Heart left ventricle (tissue), 16 donors: Measurements from ENCODE around the gene ANGPTL8. TPM values are rescaled to one million over a fixed set of nuclear protein-coding genes. Genes with fewer than 3 reads are reported as not detected.
A peak's percentile ranks its signal among the peaks of the same experiment; 100 is the strongest.

ENCODE experiments used
- ATAC-seq, 4 donors: fragments of 200-7000 bp; cut with Tn5 transposase; one replicate each; pipeline ENCODE4 v1.9.1; 2020 to 2022; ENCODE audit warnings: moderate library complexity in 4 of 4, mild to moderate bottlenecking in 3 of 4, moderate number of reproducible peaks in 1 of 4
- DNase-seq, 5 donors: peaks; one replicate each; pipeline ENCODE4 v3.0.0-alpha.2; 2020
- H3K27ac ChIP-seq, 12 donors: fragments of 200-600 bp; sonication (generic) in 4 of 12; one replicate each; pipeline versions ENCODE4 v1.5.0 to v1.8.0; 2016 to 2022; ENCODE audit warnings: mild to moderate bottlenecking in 2 of 12
- H3K27me3 ChIP-seq, 9 donors: fragments of 200-600 bp; sonication (generic) in 2 of 9; one replicate each; pipeline versions ENCODE4 v1.5.1 to v1.8.0; 2016 to 2022; ENCODE audit warnings: mild to moderate bottlenecking in 3 of 9
- H3K36me3 ChIP-seq, 9 donors: fragments of 200-600 bp; sonication (generic) in 2 of 9; one replicate each; pipeline versions ENCODE4 v1.5.0 to v1.8.0; 2018 to 2022; ENCODE audit warnings: mild to moderate bottlenecking in 2 of 9
- H3K4me1 ChIP-seq, 12 donors: fragments of 200-600 bp; sonication (generic) in 4 of 12; one replicate each; pipeline versions ENCODE4 v1.5.0 to v1.8.0; 2016 to 2022; ENCODE audit warnings: mild to moderate bottlenecking in 3 of 12
- H3K4me3 ChIP-seq, 12 donors: fragments of 200-600 bp; sonication (generic) in 4 of 12; one replicate each; pipeline versions ENCODE4 v1.5.0 to v1.8.0; 2017 to 2022; ENCODE audit warnings: mild to moderate bottlenecking in 9 of 12, moderate library complexity in 4 of 12
- H3K9me3 ChIP-seq, 12 donors: fragments of 200-600 bp; sonication (generic) in 4 of 12; one replicate each; pipeline versions ENCODE4 v1.5.0 to v1.8.0; 2016 to 2022; ENCODE audit warnings: mild to moderate bottlenecking in 1 of 12
- POLR2A ChIP-seq, 2 donors: fragments of 450-650 bp; IDR thresholded peaks; one replicate each; pipeline ENCODE4 v1.6.1; 2017; ENCODE audit warnings: antibody characterized with exemption in 2 of 2, mild to moderate bottlenecking in 2 of 2, moderate library complexity in 2 of 2
- WGBS, 4 donors: extraction: QIAGEN DNeasy Blood & Tissue Kit in 2 of 4; methylation state at CpG; one replicate each; pipeline versions ENCODE4 v1.1.5 to v1.1.7; 2013 to 2018; 5-methylcytosine and 5-hydroxymethylcytosine counted together
- intact Hi-C, 10 donors: fragments of 100-400 bp; cut with DNase I; formaldehyde crosslinking; loops; one replicate each; pipeline versions ENCODE4 v1.11.1 to v1.14.2; 2022
- polyA plus RNA-seq, 2 donors: library from polyadenylated mRNA; stranded (reverse); fragments of 200-250 nt; gene quantifications; one replicate each; pipeline ENCODE4 v1.2.3, GENCODE V29; 2013
- total RNA-seq, 9 donors: library from RNA; depleted of rRNA in 2 of 9; stranded (reverse); fragments of >200 nt in 2 of 9; fragmentation: NEBNext Ultra II Directional in 3 of 9; extraction: Animal tissue kit (Norgen Biotek cat#: 25700) in 3 of 9; gene quantifications; one replicate each; pipeline versions ENCODE4 v1.1.0 to v1.2.4, GENCODE V29; 2016 to 2023
- TF ChIP-seq, protein P1 (sequence below), 12 donors: fragments of 200-600 bp; sonication (generic) in 4 of 12; IDR thresholded peaks; one replicate each; pipeline versions ENCODE4 v1.5.0 to v1.8.0; 2018 to 2022; ENCODE audit warnings: antibody characterized with exemption in 12 of 12, mild to moderate bottlenecking in 5 of 12
- donor health status: ischemic (EF 13 %, LVEDD 7.1; RV severe dilation, severe dysfunction).
- donor health status: healthy with polysubstance abuse.
- donor health status: DM: no; HTN: yes; CAD: no.
- donor health status: DM: no; HTN: no; CAD: no.
- donor health status: ischemic (EF 25% LVEDD 6.9; RV normal size, moderate dysfunction).
- donor health status: ischemic (EF 25% LVEDD 5.7; RV mildly dilated, moderate dysfunction).
- donor health status: healthy.
- donor health status: DM: yes; HTN: yes; CAD: no.
- donor health status: ischemic (EF 35%, LVEDD 5.7; RV mildly dilated, moderate dysfunction).
- donor health status: nonischemic (EF 11% LVEDD 7.7; RV severe dilation, severe dysfunction).
- donor health status: DM: yes; HTN: yes; CAD: no.
- donor health status: PGD.
- donor health status: ischemic (EF 29% LVEDD 5.4; RV normal size, mild dysfunction).
- donor health status: nonischemic (EF 23%, LVEDD 6.1; RV moderate dilation, normal function).

Gene ANGPTL8
- total and polyA plus RNA-seq, 11 donors, result 0.61 to 10.2 (median 6.3) TPM; not detected in 8

GRCh38 chr19:11198175-11198534 lies 41.3 kb upstream of the ANGPTL8 start:
- TF ChIP-seq POLR2A (IDR thresholded peaks at IDR 0.05), result no peak
- TF ChIP-seq, protein P1, sequence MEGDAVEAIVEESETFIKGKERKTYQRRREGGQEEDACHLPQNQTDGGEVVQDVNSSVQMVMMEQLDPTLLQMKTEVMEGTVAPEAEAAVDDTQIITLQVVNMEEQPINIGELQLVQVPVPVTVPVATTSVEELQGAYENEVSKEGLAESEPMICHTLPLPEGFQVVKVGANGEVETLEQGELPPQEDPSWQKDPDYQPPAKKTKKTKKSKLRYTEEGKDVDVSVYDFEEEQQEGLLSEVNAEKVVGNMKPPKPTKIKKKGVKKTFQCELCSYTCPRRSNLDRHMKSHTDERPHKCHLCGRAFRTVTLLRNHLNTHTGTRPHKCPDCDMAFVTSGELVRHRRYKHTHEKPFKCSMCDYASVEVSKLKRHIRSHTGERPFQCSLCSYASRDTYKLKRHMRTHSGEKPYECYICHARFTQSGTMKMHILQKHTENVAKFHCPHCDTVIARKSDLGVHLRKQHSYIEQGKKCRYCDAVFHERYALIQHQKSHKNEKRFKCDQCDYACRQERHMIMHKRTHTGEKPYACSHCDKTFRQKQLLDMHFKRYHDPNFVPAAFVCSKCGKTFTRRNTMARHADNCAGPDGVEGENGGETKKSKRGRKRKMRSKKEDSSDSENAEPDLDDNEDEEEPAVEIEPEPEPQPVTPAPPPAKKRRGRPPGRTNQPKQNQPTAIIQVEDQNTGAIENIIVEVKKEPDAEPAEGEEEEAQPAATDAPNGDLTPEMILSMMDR (IDR thresholded peaks at IDR 0.05), result no peak
- H3K4me1 ChIP-seq, result peaks cover 8 to 63% (median 52%) of the 10 kb centered on the region in 12 donors
- WGBS, 4 donors, result 71 to 83% (median 78%) methylated on average over 7 of the region's 7 CpGs
- no peak for DNase-seq
- peak overlapping the region; percentile 81 to 100 (median 94) for H3K27ac ChIP-seq
- ATAC-seq, result no peak
- peak overlapping the region in 8 of 12 donors; percentile 70 to 96 (median 80) for H3K4me3 ChIP-seq
- peaks cover 0 to 58% (median 45%) of the 10 kb centered on the region in 9 donors for H3K36me3 ChIP-seq
- no peaks in the 10 kb centered on the region for H3K9me3 ChIP-seq
- intact Hi-C loops, result loop anchor here in 3 of 10 donors (5.0 kb wide), 1 partner anchor 41 kb away; the partner anchor contains the start of gene SPC24 (in 3 of the 3)
- H3K27me3 ChIP-seq, result peaks cover 0 to 6% (median 0%) of the 10 kb centered on the region in 9 donors

- DNase-seq (no peak), ATAC-seq (no peak)
- H3K27ac ChIP-seq, result peak overlapping the region in 11 of 12 donors; percentile 86 to 100 (median 95)
- peaks cover 8 to 63% (median 52%) of the 10 kb centered on the region in 12 donors for H3K4me1 ChIP-seq
- H3K27me3 ChIP-seq, result peaks cover 0 to 6% (median 0%) of the 10 kb centered on the region in 9 donors
- H3K36me3 ChIP-seq, result peaks cover 0 to 51% (median 38%) of the 10 kb centered on the region in 9 donors
- no peak overlapping the region for H3K4me3 ChIP-seq
- H3K9me3 ChIP-seq, result no peaks in the 10 kb centered on the region
- 48 to 58% (median 50%) methylated on average over 7 of the region's 7 CpGs for WGBS, 4 donors
- no peak for TF ChIP-seq POLR2A (IDR thresholded peaks at IDR 0.05)
- TF ChIP-seq, protein P1 (IDR thresholded peaks at IDR 0.05), result no peak
- intact Hi-C loops, result loop anchor here in 3 of 10 donors (5.0 kb wide), 1 partner anchor 42 kb away; the partner anchor contains the start of gene SPC24 (in 3 of the 3)
Measured at GRCh38 chr19:11198769-11199424, 40.5 kb upstream of the ANGPTL8 start.

GRCh38 chr19:11199517-11199916 lies 39.9 kb upstream of the ANGPTL8 start:
- H3K9me3 ChIP-seq, result no peaks in the 10 kb centered on the region
- H3K27me3 ChIP-seq, result peaks cover 0 to 6% (median 0%) of the 10 kb centered on the region in 9 donors
- H3K4me3 ChIP-seq, result no peak overlapping the region
- intact Hi-C loops, result loop anchor here in 3 of 10 donors (5.0 kb wide), 1 partner anchor 42 kb away; the partner anchor contains the start of gene SPC24 (in 3 of the 3)
- peaks cover 0 to 49% (median 32%) of the 10 kb centered on the region in 9 donors for H3K36me3 ChIP-seq
- H3K27ac ChIP-seq, result peak overlapping the region in 9 of 12 donors; percentile 88 to 100 (median 96)
- 68 to 93% (median 89%) methylated on average over 5 of the region's 5 CpGs for WGBS, 4 donors
- TF ChIP-seq POLR2A (IDR thresholded peaks at IDR 0.05), result no peak
- TF ChIP-seq, protein P1 (IDR thresholded peaks at IDR 0.05), result no peak
- no peak for DNase-seq
- ATAC-seq, result no peak
- H3K4me1 ChIP-seq, result peaks cover 8 to 64% (median 49%) of the 10 kb centered on the region in 12 donors

- peaks cover 8 to 64% (median 48%) of the 10 kb centered on the region in 12 donors for H3K4me1 ChIP-seq
- no peak overlapping the region for H3K4me3 ChIP-seq
- intact Hi-C loops, result loop anchor here in 8 of 10 donors (5.0 to 10.0 kb wide), 4 partner anchors 63 to 265 kb away; no protein-coding TSS in a partner anchor
- no peaks in the 10 kb centered on the region for H3K9me3 ChIP-seq
- peak overlapping the region in 5 of 12 donors; percentile 88 to 98 (median 93) for H3K27ac ChIP-seq
- TF ChIP-seq POLR2A (IDR thresholded peaks at IDR 0.05), result no peak
- TF ChIP-seq, protein P1 (IDR thresholded peaks at IDR 0.05), result no peak
- H3K27me3 ChIP-seq, result peaks cover 0 to 6% (median 0%) of the 10 kb centered on the region in 9 donors
- WGBS, 4 donors, result 89 to 91% (median 90%) methylated on average over 15 of the region's 15 CpGs
- DNase-seq (no peak), ATAC-seq (no peak)
- peaks cover 0 to 55% (median 32%) of the 10 kb centered on the region in 9 donors for H3K36me3 ChIP-seq
Measured at GRCh38 chr19:11200015-11200574, 39.3 kb upstream of the ANGPTL8 start.
